Measurements from ENCODE around the gene FCRL6.
A peak's percentile ranks its signal among the peaks of the same experiment; 100 is the strongest.

The FCRL6 gene, protein sequence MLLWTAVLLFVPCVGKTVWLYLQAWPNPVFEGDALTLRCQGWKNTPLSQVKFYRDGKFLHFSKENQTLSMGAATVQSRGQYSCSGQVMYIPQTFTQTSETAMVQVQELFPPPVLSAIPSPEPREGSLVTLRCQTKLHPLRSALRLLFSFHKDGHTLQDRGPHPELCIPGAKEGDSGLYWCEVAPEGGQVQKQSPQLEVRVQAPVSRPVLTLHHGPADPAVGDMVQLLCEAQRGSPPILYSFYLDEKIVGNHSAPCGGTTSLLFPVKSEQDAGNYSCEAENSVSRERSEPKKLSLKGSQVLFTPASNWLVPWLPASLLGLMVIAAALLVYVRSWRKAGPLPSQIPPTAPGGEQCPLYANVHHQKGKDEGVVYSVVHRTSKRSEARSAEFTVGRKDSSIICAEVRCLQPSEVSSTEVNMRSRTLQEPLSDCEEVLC

GRCh38 chr1:159802111-159802510 lies at the start of gene FCRL6:
Gene FCRL6 (plus strand): TSS chr1:159802360. CDS start chr1:159802425, 65 bp downstream.
- Mint-ChIP-seq H3K4me3 (no peak within 1 kb of the TSS), H3K36me3 (ENCODE audit: low read depth) (no peaks in the 10 kb centered on the region), H3K27me3 (peaks cover 3% of the 10 kb centered on the region), H3K27ac (no peak within 1 kb of the TSS), H3K9me3 (no peaks in the 10 kb centered on the region), H3K4me1 (ENCODE audit: low read depth) (peaks cover 22% of the 10 kb centered on the region)

DNA sequence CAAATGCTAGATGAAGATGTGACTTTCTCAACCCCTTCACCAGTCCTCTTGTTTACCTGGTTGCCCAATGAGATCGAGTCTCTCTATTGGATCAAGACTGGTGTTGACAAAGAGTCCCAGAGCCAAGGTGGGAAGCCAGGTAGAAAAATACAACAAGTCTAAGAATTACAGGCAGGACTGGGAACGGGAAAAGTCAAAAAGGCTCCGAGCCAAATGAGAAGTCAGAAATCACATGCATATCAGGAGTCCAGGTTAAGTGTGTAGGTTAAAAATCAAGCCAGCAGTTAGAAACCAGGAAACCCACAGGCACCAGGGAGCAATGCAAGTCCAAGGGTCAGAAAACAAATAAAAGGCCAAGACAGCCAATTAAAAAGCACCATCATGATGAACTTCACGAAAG lies 48.8 kb upstream of the FCRL6 start:
- Mint-ChIP-seq H3K27ac (no peak overlapping the region), H3K4me1 (ENCODE audit: low read depth) (no peaks in the 10 kb centered on the region), H3K9me3 (no peaks in the 10 kb centered on the region), H3K4me3 (no peak overlapping the region), H3K27me3 (peaks cover 3% of the 10 kb centered on the region), H3K36me3 (ENCODE audit: low read depth) (no peaks in the 10 kb centered on the region)

DNA sequence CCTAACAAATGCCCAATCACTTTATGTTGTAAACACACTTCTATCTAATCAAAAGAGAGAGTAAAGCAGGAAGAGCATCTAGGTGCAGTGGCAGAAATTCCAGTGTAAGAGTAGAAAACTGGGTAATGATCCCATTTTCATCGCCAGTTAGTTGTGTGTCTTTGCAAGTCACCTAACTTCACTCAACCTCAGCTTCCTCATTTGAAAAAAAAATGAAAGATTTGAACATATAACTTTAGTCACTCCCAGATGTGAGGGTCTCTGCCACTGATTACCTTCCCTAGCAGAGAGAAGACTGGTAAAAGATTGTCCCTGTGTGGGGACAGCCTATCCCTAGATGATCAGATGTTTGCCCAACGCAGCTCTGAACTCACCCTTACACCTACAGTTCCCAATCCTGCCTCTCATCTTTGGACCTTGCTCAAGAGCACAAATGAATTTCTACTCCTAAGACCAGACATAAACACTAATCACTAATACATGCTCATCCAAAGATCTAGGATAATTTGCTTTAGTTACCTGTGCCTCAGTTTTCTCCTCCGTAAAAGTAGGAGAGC lies 46.6 kb upstream of the FCRL6 start:
- H3K27ac Mint-ChIP-seq: no peak overlapping the region
- H3K9me3 Mint-ChIP-seq: no peaks in the 10 kb centered on the region
- no peak overlapping the region for H3K4me3 Mint-ChIP-seq
- no peaks in the 10 kb centered on the region for H3K36me3 Mint-ChIP-seq (ENCODE audit: low read depth)
- H3K4me1 Mint-ChIP-seq (ENCODE audit: low read depth): no peaks in the 10 kb centered on the region
- H3K27me3 Mint-ChIP-seq: peaks cover 3% of the 10 kb centered on the region

DNA sequence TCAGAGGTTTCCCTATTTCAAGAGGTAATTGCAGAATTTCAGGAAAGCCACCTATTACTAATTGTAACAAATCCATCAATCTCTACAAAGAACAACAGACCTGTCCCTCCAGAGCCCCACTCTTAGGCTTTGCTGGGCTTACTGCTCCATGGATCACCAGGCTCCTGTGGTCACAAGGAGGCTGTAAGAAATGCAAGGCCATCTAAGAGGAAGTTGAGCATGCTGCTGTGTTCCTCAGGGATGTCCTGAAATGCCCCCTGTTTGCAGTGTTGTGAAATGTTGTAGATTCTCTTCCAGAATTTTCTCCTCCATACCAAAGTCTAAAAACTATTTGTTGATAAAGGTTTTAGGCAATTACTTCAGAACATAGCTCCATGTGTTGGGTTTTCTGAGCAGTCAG lies 45.8 kb upstream of the FCRL6 start:
- peaks cover 3% of the 10 kb centered on the region for H3K27me3 Mint-ChIP-seq
- H3K9me3 Mint-ChIP-seq: no peaks in the 10 kb centered on the region
- no peaks in the 10 kb centered on the region for H3K36me3 Mint-ChIP-seq (ENCODE audit: low read depth)
- no peak overlapping the region for H3K4me3 Mint-ChIP-seq
- no peaks in the 10 kb centered on the region for H3K4me1 Mint-ChIP-seq (ENCODE audit: low read depth)
- H3K27ac Mint-ChIP-seq: no peak overlapping the region

DNA sequence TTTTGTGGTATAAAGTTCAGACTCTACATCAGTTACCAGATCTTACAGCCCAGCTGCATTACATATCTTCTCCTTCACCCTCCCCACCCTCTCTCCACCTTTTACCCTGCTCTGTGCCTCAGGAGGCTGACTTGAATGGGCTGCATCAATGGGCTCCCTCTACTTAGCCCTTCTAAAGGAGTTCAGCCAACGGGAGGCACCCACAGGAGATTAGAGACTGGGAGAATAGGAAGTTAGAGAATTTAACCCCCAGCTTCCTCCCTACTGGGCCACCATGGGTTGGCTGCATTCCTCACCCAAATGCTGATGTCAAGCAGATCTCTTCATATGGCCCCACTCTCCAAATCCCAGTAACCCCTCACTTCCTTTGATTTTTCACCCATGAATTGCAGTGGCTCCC lies 38.5 kb upstream of the FCRL6 start:
- no peaks in the 10 kb centered on the region for H3K27me3 Mint-ChIP-seq
- no peaks in the 10 kb centered on the region for H3K36me3 Mint-ChIP-seq (ENCODE audit: low read depth)
- H3K9me3 Mint-ChIP-seq: no peaks in the 10 kb centered on the region
- no peak overlapping the region for H3K27ac Mint-ChIP-seq
- H3K4me1 Mint-ChIP-seq (ENCODE audit: low read depth): no peaks in the 10 kb centered on the region
- no peak overlapping the region for H3K4me3 Mint-ChIP-seq

- H3K4me3 Mint-ChIP-seq: no peak overlapping the region
- H3K4me1 Mint-ChIP-seq (ENCODE audit: low read depth): no peaks in the 10 kb centered on the region
- peaks cover 5% of the 10 kb centered on the region for H3K27me3 Mint-ChIP-seq
- H3K9me3 Mint-ChIP-seq: no peaks in the 10 kb centered on the region
- H3K36me3 Mint-ChIP-seq (ENCODE audit: low read depth): no peaks in the 10 kb centered on the region
- no peak overlapping the region for H3K27ac Mint-ChIP-seq
Observed at GRCh38 chr1:159765806-159766205, 36.4 kb upstream of the FCRL6 start.

- Mint-ChIP-seq H3K27ac (no peak overlapping the region), H3K27me3 (peaks cover 16% of the 10 kb centered on the region), H3K4me1 (ENCODE audit: low read depth) (no peaks in the 10 kb centered on the region), H3K9me3 (no peaks in the 10 kb centered on the region), H3K36me3 (ENCODE audit: low read depth) (no peaks in the 10 kb centered on the region), H3K4me3 (no peak overlapping the region)
Observed at GRCh38 chr1:159771127-159771895, 30.8 kb upstream of the FCRL6 start.

- H3K36me3 Mint-ChIP-seq (ENCODE audit: low read depth): no peaks in the 10 kb centered on the region
- H3K27ac Mint-ChIP-seq: no peak overlapping the region
- H3K9me3 Mint-ChIP-seq: no peaks in the 10 kb centered on the region
- no peak overlapping the region for H3K4me3 Mint-ChIP-seq
- no peaks in the 10 kb centered on the region for H3K4me1 Mint-ChIP-seq (ENCODE audit: low read depth)
- H3K27me3 Mint-ChIP-seq: peaks cover 13% of the 10 kb centered on the region
Observed at GRCh38 chr1:159774465-159774864, 27.7 kb upstream of the FCRL6 start.

GRCh38 chr1:159775716-159776115 lies 26.4 kb upstream of the FCRL6 start:
- Mint-ChIP-seq H3K4me1 (ENCODE audit: low read depth) (peaks cover 6% of the 10 kb centered on the region), H3K36me3 (ENCODE audit: low read depth) (no peaks in the 10 kb centered on the region), H3K4me3 (no peak overlapping the region), H3K9me3 (no peaks in the 10 kb centered on the region), H3K27me3 (peaks cover 12% of the 10 kb centered on the region), H3K27ac (no peak overlapping the region)

DNA sequence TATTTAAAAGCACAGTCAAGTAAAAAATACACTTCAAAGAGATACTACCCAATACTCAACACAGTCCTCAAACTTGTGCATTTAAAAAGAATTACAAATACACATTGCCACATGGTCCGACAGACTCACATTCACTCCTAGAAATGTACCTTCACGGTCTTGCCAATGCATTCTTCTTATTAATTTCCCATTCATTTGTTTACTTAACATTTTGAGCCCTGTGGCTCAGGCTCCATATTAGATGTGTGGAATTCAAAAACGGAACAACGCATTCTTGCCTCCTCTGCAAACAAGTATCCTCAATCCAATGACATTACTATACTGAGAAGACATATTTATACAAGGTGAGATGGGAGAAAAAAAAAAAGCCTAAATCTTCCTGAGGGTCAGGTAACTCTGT lies 23.9 kb upstream of the FCRL6 start:
- H3K4me3 Mint-ChIP-seq: no peak overlapping the region
- no peak overlapping the region for H3K27ac Mint-ChIP-seq
- H3K27me3 Mint-ChIP-seq: no peaks in the 10 kb centered on the region
- H3K36me3 Mint-ChIP-seq (ENCODE audit: low read depth): no peaks in the 10 kb centered on the region
- H3K9me3 Mint-ChIP-seq: no peaks in the 10 kb centered on the region
- H3K4me1 Mint-ChIP-seq (ENCODE audit: low read depth): peaks cover 13% of the 10 kb centered on the region

GRCh38 chr1:159779403-159779851 lies 22.7 kb upstream of the FCRL6 start:
- H3K4me1 Mint-ChIP-seq (ENCODE audit: low read depth): peaks cover 13% of the 10 kb centered on the region
- no peaks in the 10 kb centered on the region for H3K36me3 Mint-ChIP-seq (ENCODE audit: low read depth)
- H3K27ac Mint-ChIP-seq: no peak overlapping the region
- no peaks in the 10 kb centered on the region for H3K27me3 Mint-ChIP-seq
- peak overlapping the region; percentile 68 for H3K4me3 Mint-ChIP-seq
- no peaks in the 10 kb centered on the region for H3K9me3 Mint-ChIP-seq

DNA sequence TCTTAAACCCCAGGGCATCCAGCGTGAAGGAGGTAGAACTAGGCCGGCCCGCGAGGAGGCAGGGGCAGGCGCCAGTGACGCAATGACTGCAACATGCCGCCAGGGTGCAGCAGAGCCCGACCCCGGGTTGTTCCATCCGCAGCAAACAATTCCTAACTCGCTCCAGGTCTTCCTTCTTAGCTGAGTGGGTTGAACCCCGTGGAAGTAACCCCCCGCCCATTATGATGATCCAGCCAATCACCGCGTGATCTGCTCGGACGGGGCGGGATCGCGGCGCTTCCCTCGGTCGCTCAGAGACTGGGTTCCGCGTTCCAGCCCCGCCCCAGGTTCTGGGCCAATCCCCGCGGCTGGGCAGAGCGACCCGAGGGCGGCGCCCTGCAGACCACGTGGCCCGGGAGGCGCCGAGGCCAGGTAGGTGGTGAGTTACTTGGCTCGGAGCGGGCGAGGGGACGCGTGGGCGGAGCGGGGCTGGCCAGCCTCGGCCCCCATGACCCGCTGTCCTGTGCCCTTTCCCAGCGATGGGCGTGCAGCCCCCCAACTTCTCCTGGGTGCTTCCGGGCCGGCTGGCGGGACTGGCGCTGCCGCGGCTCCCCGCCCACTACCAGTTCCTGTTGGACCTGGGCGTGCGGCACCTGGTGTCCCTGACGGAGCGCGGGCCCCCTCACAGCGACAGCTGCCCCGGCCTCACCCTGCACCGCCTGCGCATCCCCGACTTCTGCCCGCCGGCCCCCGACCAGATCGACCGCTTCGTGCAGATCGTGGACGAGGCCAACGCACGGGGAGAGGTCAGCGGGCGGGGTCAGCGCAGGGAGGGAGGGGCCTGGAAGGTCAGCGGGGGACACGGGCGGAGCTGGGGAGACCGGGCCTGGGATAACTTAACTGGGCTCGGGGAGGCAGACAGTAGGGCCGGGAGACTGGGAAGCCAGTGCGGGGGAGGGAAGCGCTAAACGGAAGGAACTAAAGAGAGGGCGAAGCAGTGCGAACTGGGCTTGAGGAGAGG lies 21.3 kb upstream of the FCRL6 start, which contains the start of gene DUSP23:
TSS of gene DUSP23 (plus strand) at position 380 of the 1,000 bp plus-strand sequence. CDS start at position 519, 139 bp downstream.
- peak within 1 kb of the TSS; percentile 43 for H3K27ac Mint-ChIP-seq

GRCh38 chr1:159781992-159782391 lies 20.2 kb upstream of the FCRL6 start:
- Mint-ChIP-seq H3K9me3 (no peaks in the 10 kb centered on the region), H3K4me3 (no peak overlapping the region), H3K27ac (no peak overlapping the region), H3K36me3 (ENCODE audit: low read depth) (no peaks in the 10 kb centered on the region), H3K27me3 (no peaks in the 10 kb centered on the region), H3K4me1 (ENCODE audit: low read depth) (peaks cover 13% of the 10 kb centered on the region)

More for the DNA sequence above, 21.3 kb upstream of the FCRL6 start, which contains the start of gene DUSP23:
- peaks cover 13% of the 10 kb centered on the region for H3K4me1 Mint-ChIP-seq (ENCODE audit: low read depth)
- H3K9me3 Mint-ChIP-seq: no peaks in the 10 kb centered on the region
- no peaks in the 10 kb centered on the region for H3K27me3 Mint-ChIP-seq
- H3K4me3 Mint-ChIP-seq: peak within 1 kb of the TSS; percentile 75
- no peaks in the 10 kb centered on the region for H3K36me3 Mint-ChIP-seq (ENCODE audit: low read depth)

GRCh38 chr1:159783724-159784123 lies 18.4 kb upstream of the FCRL6 start:
- no peaks in the 10 kb centered on the region for H3K36me3 Mint-ChIP-seq (ENCODE audit: low read depth)
- H3K27me3 Mint-ChIP-seq: no peaks in the 10 kb centered on the region
- no peaks in the 10 kb centered on the region for H3K9me3 Mint-ChIP-seq
- H3K4me3 Mint-ChIP-seq: no peak overlapping the region
- no peak overlapping the region for H3K27ac Mint-ChIP-seq
- H3K4me1 Mint-ChIP-seq (ENCODE audit: low read depth): peaks cover 13% of the 10 kb centered on the region

Data from stimulated activated naive CD8-positive, alpha-beta T cell treated with anti-CD3 and anti-CD28 coated beads, Interleukin-15, Interleukin-2, amounts not matched to agents 100 ng/mL and 50 ng/mL, for 24 hours (primary cell).